HG02763 (cell line): Measurements from ENCODE around the gene LRWD1.
"Not testable (repeated sequence)": the region's sequence is repeated elsewhere in the genome, so short reads cannot be mapped to it uniquely, and the experiment has no call there.

ENCODE experiments used
- ATAC-seq: cut with Tn5 transposase; IDR thresholded peaks from one replicate; pipeline ENCODE4 v1.9.1; 2021; ENCODE audit warnings: mild to moderate bottlenecking, moderate library complexity; ENCODE audit not compliant: unreplicated experiment

Gene LRWD1

GRCh38 chr7:102439963-102440795, 24.6 kb upstream of the LRWD1 start:
- no peak for ATAC-seq

- peak; percentile 39 for ATAC-seq
Measured at GRCh38 chr7:102444961-102445673, 19.7 kb upstream of the LRWD1 start.

- no peak for ATAC-seq
Measured at GRCh38 chr7:102445674-102446071, 19.1 kb upstream of the LRWD1 start.

DNA sequence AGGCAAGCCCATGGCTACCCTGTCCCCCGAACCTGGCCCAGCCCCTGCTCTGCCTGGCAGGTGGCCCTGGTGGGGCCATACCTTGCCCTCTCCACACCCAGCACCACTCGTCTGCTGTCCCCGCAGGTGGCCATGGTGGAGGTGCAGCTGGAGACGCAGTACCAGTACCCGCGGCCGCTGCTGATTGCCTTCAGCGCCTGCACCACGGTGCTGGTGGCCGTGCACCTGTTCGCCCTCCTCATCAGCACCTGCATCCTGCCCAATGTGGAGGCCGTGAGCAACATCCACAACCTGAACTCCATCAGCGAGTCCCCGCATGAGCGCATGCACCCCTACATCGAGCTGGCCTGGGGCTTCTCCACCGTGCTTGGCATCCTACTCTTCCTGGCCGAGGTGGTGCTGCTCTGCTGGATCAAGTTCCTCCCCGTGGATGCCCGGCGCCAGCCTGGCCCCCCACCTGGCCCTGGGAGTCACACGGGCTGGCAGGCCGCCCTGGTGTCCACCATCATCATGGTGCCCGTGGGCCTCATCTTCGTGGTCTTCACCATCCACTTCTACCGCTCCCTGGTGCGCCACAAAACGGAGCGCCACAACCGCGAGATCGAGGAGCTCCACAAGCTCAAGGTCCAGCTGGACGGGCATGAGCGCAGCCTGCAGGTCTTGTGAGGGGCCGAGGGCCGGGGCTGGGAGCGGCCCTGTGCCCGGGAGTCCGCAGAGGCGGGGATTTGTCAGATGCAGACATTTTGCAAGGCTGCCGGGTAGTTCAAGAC, 18.2 kb upstream of the LRWD1 start:
- ATAC-seq: no peak

GRCh38 chr7:102447311-102447710, 17.5 kb upstream of the LRWD1 start:
- ATAC-seq: no peak

DNA sequence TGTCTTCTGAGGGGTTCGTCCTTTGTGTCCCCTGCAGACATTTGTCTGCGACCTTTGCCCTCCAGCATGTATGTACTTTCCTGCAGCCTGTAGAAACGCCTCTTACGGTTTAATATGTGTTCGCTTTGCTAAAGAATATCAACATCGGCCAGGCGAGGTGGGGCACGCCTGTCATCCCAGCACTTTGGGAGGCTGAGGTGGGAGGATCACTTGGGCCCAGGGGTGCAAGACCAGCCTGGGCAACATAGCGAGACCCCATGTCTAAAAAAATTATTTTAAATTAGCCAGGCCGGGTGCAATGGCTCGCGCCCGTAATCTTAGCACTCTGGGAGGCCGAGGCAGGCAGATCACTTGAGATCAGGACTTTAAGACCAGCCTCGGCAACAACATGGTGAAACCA, 15.6 kb upstream of the LRWD1 start:
- no peak for ATAC-seq

- ATAC-seq: no peak
Measured at GRCh38 chr7:102450242-102450641, 14.5 kb upstream of the LRWD1 start.

- ATAC-seq: no peak
Measured at GRCh38 chr7:102451371-102452054, 13.3 kb upstream of the LRWD1 start.

GRCh38 chr7:102452451-102452850, 12.3 kb upstream of the LRWD1 start:
- no peak for ATAC-seq

DNA sequence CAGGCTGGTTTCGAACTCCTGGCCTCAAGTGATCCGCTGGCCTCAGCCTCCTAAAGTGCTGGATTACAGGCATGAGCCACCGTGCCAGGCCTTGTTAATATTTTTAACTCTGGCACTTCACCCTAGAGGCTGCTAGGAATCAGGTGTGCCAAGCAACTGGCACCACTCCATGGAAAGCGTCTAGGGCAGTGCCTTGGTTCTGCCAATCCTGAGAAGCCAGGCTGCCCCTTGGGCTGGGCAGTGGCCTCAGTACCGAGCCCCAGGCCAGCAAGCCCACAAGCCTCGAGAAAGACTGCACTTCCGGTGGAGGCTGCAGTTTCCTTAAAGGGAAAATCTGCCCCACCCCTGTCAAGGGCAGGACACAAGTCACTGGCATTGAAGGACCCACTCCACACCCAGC, 11.5 kb upstream of the LRWD1 start:
- no peak for ATAC-seq

- no peak for ATAC-seq
Measured at GRCh38 chr7:102454468-102454867, 10.3 kb upstream of the LRWD1 start.

- not testable (repeated sequence) for ATAC-seq
Measured at GRCh38 chr7:102454932-102455331, 9.9 kb upstream of the LRWD1 start.

DNA sequence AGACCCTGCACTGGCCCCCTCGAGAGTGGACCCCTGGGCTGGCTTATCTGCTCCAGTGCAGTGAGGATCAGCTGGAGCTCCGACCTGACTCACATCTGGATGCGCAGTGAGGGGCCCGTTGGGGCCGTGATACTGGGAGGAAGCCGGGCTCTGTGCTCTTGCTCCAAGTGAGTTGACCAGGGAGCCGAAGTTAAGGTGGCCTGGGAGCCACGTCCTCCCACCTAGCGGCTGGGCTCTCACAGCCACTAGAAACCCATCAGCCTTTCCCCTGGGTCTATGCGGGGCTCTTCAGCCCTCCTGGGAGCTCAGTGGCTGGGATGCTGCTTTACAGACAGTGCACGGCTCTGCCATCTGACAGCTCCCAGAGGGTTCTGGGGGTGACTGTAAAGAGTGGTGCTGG, 9.2 kb upstream of the LRWD1 start:
- ATAC-seq: no peak

GRCh38 chr7:102456327-102456726, 8.5 kb upstream of the LRWD1 start:
- no peak for ATAC-seq

- ATAC-seq: no peak
Measured at GRCh38 chr7:102457352-102457924, 7.3 kb upstream of the LRWD1 start.

GRCh38 chr7:102459221-102459844, 5.5 kb upstream of the LRWD1 start:
- no peak for ATAC-seq

DNA sequence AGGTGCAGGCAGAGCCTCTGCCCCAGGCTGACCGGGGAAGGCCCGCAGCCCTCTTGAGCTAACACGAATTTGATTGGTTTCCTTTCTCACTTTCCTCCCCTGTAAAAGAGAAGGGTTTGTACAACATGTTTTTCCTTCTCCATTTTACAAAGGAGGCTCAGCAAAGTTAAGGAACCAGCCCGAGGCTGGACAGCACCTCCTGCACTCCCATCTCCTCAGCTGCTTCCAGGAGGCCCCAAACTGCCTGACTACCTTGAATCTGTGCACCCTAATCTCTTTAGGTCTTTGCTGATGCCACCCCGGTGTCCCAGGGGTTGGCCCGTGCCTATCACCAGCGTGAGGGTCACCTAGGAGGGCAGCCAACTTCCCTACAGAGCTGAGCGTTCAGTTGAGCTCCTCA, 4.3 kb upstream of the LRWD1 start:
- no peak for ATAC-seq

DNA sequence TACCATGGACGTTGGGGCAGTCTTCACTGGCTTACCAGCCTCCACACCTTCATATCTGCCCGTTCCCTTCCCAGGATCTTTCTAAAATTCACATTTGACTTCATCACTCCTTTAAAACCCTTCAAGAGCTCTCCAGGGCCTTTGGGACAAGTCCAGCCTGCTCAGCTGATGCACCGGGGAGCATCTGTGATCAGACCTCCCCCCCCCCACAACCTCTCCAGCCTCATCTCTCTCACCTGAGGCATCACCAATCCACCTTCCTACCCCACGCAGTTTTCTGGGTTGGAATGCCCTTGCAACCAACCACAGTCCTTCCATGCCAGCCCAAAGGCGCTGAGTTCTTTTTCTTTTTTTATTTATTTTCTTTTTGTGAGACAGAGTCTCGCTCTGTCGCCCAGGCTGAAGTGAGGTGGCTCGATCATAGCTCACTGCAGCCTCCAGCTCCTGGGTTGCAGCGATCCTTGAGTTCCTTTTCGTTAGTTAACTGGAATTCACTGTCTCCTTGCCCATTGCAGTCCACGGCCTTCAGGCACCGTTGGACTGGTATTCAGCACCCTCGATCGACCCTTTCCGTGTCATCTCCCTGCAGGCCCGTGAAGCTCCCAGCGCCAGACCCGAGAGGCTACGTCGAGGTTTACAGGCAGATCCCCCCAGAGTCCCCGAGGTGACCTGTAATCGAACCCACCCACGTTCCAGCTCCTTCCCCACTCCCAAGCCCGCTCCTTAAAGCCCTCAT, 775 bp upstream of the LRWD1 start:
- ATAC-seq: no peak

DNA sequence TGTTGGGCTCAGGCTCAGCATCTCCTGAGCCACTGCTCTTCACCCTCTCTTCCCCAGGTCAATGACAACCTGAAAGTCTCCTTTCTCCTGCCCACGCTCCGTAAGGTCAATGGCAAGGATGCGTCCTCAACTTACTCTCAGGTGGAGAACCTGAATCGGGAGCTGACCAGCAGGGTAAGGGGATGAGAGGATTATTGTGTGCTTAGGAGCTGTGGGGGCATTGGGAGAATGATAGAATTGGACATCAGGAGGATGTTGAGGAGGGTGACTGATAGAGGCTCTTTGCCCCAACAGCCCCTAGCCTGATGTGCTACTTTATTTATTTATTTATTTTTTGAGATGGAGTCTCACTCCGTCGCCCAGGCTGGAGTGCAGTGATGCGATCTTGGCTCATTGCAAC, 1.3 kb downstream of the LRWD1 start:
- no peak for ATAC-seq
